ENCODE data around the gene MAP6.

The MAP6 gene

DNA sequence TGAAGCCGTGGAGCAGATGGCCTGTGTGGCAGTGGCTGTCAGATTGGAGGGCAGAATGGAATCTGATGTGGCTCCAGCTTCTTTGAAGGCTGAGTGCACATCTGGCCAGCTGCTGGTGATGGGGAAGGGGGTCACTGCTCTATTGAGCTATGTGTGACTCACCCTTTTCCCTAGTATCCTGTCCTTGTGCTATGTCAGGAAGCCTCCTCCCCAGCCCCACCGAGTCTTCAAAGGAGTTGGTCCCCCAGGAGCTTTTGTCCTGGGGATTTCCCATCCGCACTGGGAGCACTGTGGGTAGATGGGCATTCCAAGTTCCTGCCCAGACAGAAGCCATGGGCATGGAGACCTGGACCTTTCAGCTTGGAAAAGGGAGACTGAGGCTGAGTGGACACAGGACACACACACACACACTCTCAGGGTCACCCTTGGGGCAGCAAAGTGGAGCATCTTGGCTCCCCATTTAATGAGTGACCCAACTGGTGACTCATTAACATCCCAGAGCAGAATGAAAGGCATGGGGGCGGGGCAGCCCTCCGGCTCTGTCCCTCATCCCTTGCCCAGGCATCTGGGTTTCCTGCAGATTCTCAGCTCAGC lies 103.5 kb downstream of the MAP6 start:
- no peak for FAIRE-seq

DNA sequence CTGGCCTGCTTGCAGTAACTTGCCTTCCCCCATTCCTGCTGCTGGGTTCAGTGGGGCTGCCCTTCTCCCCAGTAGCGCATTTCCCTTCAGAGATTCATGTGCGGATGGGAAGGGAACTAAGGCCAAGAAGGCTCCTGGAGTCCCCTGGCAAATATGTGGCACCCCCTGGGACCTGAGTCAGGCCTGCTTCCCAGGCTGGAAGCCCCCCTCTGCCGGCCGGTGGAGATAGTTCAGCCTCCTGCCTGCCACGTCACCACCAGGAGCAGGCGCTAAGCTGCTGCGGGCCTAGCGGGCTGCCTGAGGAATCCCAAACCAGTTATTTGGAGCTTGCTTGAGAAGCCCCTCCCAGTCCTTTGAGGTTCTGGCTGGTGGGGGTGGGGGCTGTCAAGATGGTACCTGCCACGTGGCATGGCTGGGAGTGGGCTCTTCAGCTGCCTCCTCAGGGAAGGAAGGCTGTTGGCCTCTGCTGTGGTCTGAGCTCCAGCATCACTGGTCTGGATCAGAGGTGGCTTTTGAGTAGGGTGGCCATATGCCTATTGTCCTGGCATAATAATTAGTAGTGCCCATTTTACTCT lies 104.8 kb downstream of the MAP6 start:
- no peak for FAIRE-seq

GRCh38 chr11:75563501-75563977 lies 105.3 kb downstream of the MAP6 start:
- no peak for FAIRE-seq

DNA sequence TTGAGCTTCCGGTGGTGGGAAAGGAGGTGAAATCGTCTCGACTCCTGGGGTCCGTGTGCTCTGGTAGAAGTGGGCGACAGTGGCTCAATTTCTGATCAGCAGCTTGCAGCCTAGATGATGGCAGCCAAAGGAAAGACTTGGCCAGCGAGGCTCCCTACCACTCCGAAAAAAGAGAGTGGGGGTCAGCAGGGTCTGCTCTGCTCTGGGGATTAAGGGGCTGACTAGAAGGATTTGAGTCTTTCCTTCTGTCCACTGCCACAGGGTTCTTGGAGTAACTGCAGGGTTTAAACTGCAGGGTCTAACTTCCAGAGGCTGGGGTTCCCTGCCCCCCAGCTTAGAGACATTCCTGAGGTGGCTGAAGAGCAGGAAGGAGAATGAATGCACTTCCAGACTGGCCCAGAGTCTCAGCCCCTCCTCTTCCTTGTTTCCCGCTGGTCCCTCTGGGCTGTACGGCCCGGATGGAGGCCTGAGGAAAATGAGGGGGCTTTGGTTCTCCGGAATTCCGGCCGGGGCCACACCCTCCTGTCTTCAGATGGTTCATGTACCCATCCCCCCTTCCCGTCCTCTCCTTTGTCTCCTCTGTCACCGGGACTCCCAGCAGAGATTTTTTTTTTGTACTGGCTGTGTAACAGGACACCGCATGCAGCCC lies 105.9 kb downstream of the MAP6 start:
- no peak for FAIRE-seq

DNA sequence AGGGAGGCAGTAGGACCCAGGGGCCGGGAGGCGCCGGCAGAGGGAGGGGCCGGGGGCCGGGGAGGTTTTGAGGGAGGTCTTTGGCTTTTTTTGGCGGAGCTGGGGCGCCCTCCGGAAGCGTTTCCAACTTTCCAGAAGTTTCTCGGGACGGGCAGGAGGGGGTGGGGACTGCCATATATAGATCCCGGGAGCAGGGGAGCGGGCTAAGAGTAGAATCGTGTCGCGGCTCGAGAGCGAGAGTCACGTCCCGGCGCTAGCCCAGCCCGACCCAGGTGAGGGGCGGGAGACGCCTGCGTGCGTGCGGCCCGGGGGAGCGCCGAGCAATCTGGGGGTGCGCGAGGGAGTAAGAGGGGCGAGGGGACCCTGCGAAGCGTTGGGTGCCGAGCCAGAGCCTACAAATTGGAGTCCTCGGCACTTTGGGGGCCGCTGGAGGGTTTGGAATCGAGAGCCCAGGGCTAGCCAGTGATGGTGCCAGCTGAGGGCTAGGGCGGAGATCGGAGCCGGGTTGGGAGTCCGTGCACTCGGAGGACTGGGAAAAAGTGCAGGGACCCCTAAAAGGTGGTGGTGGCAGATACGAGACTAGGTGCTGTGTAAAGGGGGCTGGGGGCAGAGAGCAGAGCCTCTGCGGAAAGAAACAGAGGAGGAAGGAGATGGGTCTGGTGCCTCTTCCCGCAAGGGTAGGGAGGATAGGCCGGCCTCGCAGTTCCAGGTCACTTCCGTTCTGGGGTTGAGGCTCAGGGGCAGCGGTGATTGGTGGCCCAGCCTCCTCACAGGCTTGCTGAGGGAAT lies 106.6 kb downstream of the MAP6 start, which contains the start of gene SERPINH1:
TSS of gene SERPINH1 (plus strand) at position 206 of the 788 bp plus-strand sequence. CDS start 4,097 bp downstream, outside the sequence.
- no peak for FAIRE-seq

DNA sequence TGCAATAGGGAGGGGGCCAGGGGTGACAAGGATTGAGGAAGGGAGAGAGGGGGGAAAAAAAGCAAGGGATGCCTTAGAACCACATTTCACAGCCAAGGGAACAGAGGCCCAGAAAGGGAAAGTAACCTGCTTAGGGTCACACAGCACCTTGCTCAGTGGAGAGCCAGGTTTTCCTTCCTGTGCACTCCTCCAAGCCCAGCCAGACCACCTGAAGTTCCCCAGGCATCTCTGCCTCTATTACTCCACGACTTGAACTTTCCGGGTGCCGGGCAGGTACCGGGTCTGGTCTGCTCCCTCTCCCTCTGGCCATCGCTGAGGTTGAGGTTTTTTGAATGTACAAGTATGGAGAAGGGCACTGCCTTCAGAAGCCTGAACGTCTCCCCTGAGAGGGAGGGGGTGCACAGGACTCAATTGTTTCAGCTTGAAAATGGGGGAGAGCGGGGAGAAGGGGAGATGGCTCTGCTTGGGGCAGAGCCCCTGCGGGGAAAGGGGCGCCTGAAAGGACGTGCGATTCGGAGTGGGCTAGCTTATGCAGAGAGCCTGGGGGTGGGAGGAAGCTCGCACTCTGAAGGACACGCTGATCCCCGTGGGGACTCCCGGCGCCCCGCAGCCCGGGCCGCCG lies 107.3 kb downstream of the MAP6 start:
- no peak for FAIRE-seq

- no peak for FAIRE-seq
These were observed 108.2 kb downstream of the MAP6 start for GRCh38 chr11:75560644-75561043.

DNA sequence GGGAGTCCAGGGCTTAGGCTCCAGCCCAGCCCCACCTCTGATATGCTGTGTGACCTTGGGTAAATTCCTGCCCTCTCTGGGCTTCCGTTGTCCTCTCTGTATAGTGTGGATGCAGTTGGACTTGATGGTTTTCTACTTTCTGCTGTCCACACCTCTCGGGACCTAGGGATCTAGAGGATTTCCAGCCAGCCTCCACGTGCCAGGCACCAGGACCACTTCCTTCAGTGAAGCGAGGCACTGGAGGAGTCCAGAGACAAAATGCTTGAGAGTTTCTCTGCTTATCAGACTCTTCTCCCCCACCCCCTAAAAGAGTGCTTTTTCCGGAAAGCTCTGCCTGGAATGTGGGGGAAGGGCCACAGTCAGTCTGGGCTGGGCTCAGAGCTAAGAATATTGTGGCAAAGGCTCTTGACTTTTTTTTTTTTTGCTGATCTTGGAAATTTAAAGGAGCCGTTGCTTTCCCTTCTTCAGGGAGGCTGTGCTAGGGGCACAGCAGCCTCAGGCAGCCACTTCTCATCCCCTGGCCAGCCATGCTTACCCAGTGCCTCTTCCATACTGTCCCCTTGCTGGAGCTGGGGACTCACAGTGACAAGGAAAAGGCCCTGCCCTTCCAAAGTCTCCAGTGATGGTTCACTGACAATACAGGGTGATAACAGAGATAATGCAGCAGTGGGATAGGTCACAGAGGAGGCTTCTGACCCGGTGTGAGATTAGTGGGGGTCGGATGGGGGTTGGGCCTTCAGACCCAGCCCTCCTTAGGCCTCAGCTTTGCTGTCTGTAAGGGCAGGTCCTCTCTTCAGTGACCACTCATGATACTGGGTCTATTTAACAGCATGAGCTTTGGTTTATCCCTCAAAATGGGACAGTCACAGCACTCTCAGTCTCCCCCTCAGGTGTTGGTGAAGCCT lies 109.6 kb downstream of the MAP6 start:
- FAIRE-seq: peak; percentile 94

GRCh38 chr11:75557666-75558494 lies 111.0 kb downstream of the MAP6 start:
- peak; percentile 26 for FAIRE-seq

GRCh38 chr11:75556275-75556674 lies 112.6 kb downstream of the MAP6 start:
- no peak for FAIRE-seq

- no peak for FAIRE-seq
These were observed 113.6 kb downstream of the MAP6 start for GRCh38 chr11:75555079-75555811.

DNA sequence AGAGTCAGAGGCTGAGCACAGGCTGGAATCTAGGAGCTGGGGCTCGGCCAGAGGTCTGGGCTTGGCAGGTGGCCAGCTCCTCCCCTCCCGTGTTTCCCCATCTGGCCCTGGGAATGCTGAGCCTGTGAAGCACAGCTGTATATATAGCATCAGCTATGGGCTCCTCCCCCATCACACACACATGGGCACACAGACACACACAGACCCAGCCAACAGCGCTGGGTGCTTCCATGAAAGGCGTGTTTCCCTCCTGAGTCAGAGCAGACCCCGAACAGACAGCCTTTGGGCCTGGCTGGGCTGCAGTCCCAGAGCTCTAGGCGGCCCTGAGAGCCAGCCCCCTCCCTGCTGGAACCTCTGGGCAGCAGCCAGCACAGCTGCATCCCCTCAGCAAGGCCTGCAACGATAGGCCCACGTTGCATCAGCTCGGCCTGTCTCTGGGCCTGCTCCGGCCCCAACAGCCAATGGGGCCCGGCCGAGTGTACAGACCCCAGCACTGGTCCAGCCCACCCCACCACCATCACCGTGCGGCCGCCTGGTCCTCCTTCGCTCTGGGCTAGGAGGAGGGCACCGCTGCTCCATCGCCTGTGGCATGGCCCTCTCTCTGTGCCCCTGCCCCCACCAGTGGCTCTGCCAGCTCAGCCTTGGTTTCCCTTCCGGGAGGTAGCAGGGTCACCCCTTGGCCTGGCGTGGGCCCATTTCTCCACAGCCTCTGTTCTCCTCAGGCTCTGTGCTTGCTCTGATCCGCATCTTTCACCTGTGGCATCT lies 114.4 kb downstream of the MAP6 start:
- FAIRE-seq: peak; percentile 81

DNA sequence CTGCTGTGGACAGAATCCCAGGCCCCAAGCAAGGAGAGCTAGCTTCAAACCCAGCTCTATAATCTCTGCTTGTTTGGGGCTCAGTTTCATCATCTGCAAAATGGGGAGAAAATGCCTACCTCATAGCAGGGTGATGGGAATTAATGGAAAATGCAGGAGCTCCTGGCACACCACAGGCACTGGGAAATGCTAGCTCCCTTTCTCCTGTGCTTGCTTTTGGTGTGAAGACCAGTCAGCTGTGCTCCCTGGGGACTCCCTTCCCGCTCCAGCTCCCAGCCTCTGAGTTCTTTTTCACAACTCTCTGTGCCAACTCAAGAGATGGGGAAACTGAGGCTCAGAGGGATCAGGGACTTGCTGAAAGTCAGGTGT lies 115.0 kb downstream of the MAP6 start:
- FAIRE-seq: no peak

- no peak for FAIRE-seq
These were observed 115.7 kb downstream of the MAP6 start for GRCh38 chr11:75553182-75553581.

DNA sequence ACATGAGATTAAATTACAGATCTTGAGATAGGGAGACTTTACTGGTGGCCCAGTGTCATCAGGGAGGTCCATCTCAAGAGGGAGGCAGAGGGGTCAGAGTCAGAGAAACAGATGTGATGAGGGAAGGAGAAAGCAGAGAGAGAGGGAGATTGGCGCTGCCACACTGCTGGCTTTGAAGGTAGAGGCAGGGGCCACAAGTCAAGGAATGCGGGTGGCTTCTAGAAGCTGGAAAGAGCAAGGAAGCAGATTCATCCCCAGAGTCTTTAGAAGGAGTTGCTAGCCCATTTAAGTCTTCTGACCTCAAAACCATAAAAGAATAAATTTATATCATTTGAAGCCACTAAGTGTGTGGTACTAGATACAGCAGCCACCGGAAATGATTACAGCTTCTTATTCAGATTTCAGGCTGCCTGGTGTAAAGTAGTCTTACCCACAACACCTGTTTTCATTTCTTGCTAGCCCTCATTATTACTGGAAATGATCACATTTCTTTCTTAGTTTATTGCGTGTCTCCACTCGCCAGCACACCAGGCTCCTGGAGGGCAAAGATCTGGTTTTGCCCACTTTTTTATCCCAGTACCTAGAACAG lies 119.4 kb downstream of the MAP6 start:
- FAIRE-seq: no peak

- FAIRE-seq: no peak
These were observed 120.1 kb downstream of the MAP6 start for GRCh38 chr11:75548595-75549272.

DNA sequence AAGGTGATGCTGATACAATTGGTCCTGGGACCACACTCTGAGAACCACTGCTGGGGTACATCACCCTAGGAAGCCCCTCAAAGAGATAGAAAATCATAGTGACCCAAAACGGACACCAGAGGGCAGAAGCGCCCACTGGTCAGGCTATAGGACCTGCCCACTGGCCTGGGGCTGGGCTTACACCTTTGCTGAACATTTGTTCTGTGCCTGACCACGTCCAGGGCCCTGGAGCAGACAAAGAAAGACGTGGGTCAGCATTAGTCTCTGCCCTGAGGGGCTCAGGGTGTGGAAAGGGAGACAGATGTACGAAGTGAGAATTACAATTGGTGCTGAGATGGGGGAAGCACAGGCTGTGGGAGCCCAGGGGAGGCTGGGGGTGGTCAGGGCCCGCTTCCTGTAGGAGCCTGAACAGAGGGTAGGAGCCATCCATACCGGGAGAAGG lies 121.2 kb downstream of the MAP6 start:
- no peak for FAIRE-seq

- FAIRE-seq: no peak
These were observed 121.7 kb downstream of the MAP6 start for GRCh38 chr11:75547177-75547576.

Data from TTC549 (cell line).